HG03045 (cell line): Measurements from ENCODE around the gene GALNT16.

Source experiments
- ATAC-seq: cut with Tn5 transposase; IDR thresholded peaks from one replicate; pipeline ENCODE4 v1.9.1; 2021; ENCODE audit warnings: mild to moderate bottlenecking, moderate library complexity; ENCODE audit not compliant: unreplicated experiment

GALNT16 gene

DNA sequence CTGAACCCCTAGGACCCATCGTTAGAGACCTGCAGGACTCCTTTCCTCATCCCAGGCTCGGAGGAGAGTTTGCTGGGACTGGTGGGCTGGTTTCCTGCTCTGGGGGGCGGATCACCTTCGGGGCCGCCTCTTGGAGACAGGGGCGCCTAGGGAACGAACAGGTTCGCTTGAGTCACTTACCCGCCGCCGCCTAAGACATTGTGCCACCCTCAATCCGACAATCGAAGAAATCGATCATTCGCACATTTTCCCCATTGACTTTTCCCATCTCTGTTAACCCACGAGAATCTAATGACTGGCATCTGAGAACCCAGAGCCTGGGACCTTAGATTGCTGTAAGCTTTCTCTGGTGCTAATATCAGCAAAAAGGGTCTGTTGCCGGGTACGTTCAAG lies 138.9 kb downstream of the GALNT16 start:
- ATAC-seq = no peak

DNA sequence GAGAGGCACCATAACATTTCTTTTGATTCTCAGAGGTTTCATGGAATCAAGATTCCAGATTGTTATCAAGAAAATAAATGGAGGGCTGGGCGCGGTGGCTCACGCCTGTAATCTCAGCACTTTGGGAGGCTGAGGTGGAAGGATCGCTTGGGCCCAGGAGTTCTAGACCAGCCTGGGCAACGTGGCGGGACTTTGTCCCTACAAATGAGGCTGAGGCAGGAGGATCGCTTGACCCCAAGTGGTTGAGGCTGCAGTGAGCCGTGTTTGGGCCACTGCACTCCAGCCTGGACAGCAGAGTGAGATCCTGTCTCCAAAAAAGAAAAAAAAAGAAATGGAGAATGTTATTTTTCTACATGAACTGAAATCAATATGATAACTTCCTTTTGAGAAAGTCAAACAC lies 139.8 kb downstream of the GALNT16 start:
- no peak for ATAC-seq

DNA sequence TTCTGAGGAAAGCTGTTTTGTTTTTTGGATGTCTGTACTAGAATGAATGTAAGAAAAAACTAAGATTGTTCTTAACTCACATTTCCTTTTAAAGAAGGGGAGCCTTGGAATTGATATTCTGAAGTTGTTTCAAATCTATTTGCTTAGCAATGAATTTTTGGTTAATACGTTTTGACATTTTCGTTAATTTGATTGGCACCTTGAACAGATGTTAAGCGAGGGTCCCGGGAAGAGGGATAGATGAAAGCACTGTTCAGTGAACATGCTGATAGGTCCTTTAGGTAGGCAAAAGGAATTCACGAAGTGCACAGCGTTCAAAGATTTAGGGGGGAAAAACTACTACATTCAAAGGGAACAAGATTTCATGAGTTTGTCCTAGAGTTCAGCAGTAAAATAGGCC lies 140.2 kb downstream of the GALNT16 start:
- no peak for ATAC-seq

DNA sequence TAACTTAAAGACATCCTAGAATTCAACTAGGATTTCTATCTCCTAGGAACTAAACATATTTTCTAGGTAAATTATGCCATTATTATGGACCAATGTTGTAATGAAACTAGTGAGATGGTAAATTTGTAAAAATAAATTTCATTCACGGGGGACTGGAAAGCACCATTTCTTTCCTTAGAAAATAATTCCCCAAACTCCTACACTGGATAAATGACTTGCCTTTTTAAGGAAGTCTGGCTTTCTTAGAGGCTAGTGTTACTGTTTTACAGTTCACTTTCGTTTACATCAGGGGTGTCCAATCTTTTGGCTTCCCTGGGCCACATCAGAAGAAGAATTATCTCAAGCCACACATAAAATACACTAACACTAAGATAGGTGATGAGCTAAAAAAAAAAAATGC lies 141.9 kb downstream of the GALNT16 start:
- ATAC-seq = no peak

DNA sequence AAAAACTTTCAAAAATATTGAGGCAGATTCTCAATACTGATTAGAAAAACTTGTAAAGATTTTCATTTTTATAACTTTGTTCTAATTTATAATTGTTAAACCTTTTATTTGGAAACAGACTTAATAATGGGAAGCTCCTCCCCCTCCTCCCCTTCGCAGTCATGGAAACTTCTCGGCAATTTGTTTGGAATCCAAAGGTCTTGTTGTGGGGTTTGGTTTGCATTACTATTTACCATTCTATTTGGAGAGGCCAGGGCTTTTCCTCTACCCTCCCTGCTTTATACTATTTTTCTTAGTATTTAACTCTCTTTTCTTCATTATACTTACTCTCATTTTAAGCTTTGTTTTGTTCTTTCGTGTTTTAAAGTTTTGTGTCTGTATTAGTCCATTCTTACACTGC lies 144.5 kb downstream of the GALNT16 start:
- ATAC-seq = no peak

DNA sequence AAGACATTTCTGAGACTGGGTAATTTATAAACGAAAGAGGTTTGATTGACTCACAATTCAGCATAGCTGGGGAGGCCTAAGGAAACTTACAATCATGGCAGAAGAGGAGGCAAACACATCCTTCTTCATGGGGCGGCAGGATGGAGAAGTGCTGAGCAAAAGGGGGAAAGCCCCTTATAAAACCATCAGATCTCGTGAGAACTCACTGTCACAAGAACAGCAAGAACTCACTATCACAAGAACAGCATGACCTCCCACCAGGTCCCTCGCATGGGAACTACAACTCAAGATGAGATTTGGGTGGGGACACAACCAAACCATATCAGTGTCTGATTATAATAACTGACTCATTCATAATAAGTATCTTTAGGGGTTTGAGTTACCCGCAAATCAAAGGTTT lies 144.9 kb downstream of the GALNT16 start:
- ATAC-seq = no peak

DNA sequence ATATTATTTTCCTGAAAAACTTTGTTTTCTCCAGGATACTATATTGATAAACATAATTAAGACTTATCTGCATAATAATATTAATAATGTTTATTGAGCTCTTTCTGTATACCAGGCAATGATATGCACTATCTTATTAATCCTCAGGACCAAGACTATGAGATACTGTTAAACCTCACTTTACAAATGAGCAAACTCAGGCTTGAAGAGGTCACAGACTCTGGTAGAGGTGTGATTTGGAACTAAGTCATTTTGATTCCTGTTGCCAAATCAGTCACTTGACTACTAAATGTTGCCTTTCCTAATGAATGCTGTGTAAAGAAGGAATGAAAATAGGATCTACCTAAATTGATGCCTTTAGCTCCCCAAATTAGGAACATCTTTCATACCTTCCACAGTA lies 145.8 kb downstream of the GALNT16 start:
- ATAC-seq = no peak
